Limb (tissue), 2 donors: ENCODE data around the gene JPH2.
A peak's percentile ranks its signal among the peaks of the same experiment; 100 is the strongest.

Experiments used
- DNase-seq, 2 donors: peaks; one replicate each; pipeline ENCODE4 v3.0.0-alpha.2; 2016; ENCODE audit errors: extremely low spot score in 2 of 2

Gene JPH2

GRCh38 chr20:44187772-44188709 is 1.1 kb upstream of the JPH2 start:
- DNase-seq = no peak

GRCh38 chr20:44186674-44187053 is 324 bp downstream of the JPH2 start:
- no peak for DNase-seq

GRCh38 chr20:44186201-44186600 is 787 bp downstream of the JPH2 start:
- no peak for DNase-seq

GRCh38 chr20:44185574-44185973 is 1.4 kb downstream of the JPH2 start:
- no peak for DNase-seq

GRCh38 chr20:44183282-44183681 is 3.7 kb downstream of the JPH2 start:
- no peak for DNase-seq

- DNase-seq = no peak
Measured at GRCh38 chr20:44182863-44183262, 4.1 kb downstream of the JPH2 start.

GRCh38 chr20:44182135-44182765 is 4.7 kb downstream of the JPH2 start:
- no peak for DNase-seq

- DNase-seq = no peak
Measured at GRCh38 chr20:44181611-44182010, 5.4 kb downstream of the JPH2 start.

- DNase-seq = peak; percentile 59 to 78
Measured at GRCh38 chr20:44180814-44181213, 6.2 kb downstream of the JPH2 start.

- DNase-seq = peak; percentile 52 to 61
Measured at GRCh38 chr20:44176833-44177534, 10.0 kb downstream of the JPH2 start.

GRCh38 chr20:44174996-44175765 is 11.8 kb downstream of the JPH2 start:
- DNase-seq = peak; percentile 52 to 53

GRCh38 chr20:44173846-44174245 is 13.1 kb downstream of the JPH2 start:
- DNase-seq = no peak

- DNase-seq = no peak
Measured at GRCh38 chr20:44173116-44173515, 13.9 kb downstream of the JPH2 start.

- no peak for DNase-seq
Measured at GRCh38 chr20:44172572-44172950, 14.4 kb downstream of the JPH2 start.

GRCh38 chr20:44171775-44172571 is 15.0 kb downstream of the JPH2 start:
- no peak for DNase-seq

- no peak for DNase-seq
Measured at GRCh38 chr20:44170816-44171410, 16.1 kb downstream of the JPH2 start.

GRCh38 chr20:44167736-44168135 is 19.3 kb downstream of the JPH2 start:
- DNase-seq = no peak

GRCh38 chr20:44166477-44166876 is 20.5 kb downstream of the JPH2 start:
- DNase-seq = no peak

GRCh38 chr20:44166008-44166407 is 21.0 kb downstream of the JPH2 start:
- no peak for DNase-seq

GRCh38 chr20:44160133-44160532 is 26.9 kb downstream of the JPH2 start:
- DNase-seq = no peak
